ENCODE results near the gene THEMIS. TPM values are rescaled to one million over a fixed set of nuclear protein-coding genes. Genes with fewer than 3 reads are reported as not detected.

THEMIS gene
- total RNA-seq, 1 donor from 2014 or later, result not detected

GRCh38 chr6:127923135-127923534, 22.3 kb upstream of the THEMIS start:
- no peak for TF ChIP-seq CTCF (IDR thresholded peaks at IDR 0.05; ENCODE audit: insufficient read depth, low read length, severe bottlenecking)
- H3K4me3 ChIP-seq (ENCODE audit: low read depth, low read length), result no peak overlapping the region
- no peaks in the 10 kb centered on the region for H3K36me3 ChIP-seq (ENCODE audit: control insufficient read depth, insufficient read depth, low read length)
- DNase-seq (ENCODE audit: low read depth) (no peak), FAIRE-seq (no peak)
- H3K27me3 ChIP-seq (ENCODE audit: control insufficient read depth, insufficient read depth, low read length), result no peaks in the 10 kb centered on the region

- Histone ChIP-seq H3K4me3 (ENCODE audit: low read depth, low read length) (no peak overlapping the region), H3K36me3 (ENCODE audit: control insufficient read depth, insufficient read depth, low read length) (no peaks in the 10 kb centered on the region), H3K27me3 (ENCODE audit: control insufficient read depth, insufficient read depth, low read length) (no peaks in the 10 kb centered on the region)
- FAIRE-seq (no peak), DNase-seq (ENCODE audit: low read depth) (no peak)
- no peak for TF ChIP-seq CTCF (IDR thresholded peaks at IDR 0.05; ENCODE audit: insufficient read depth, low read length, severe bottlenecking)
Measured at GRCh38 chr6:127921982-127922381, 21.1 kb upstream of the THEMIS start.

GRCh38 chr6:127920804-127921203, 19.9 kb upstream of the THEMIS start:
- DNase-seq (ENCODE audit: low read depth), result no peak
- TF ChIP-seq CTCF (IDR thresholded peaks at IDR 0.05; ENCODE audit: insufficient read depth, low read length, severe bottlenecking), result no peak
- Histone ChIP-seq H3K36me3 (ENCODE audit: control insufficient read depth, insufficient read depth, low read length) (no peaks in the 10 kb centered on the region), H3K4me3 (ENCODE audit: low read depth, low read length) (no peak overlapping the region), H3K27me3 (ENCODE audit: control insufficient read depth, insufficient read depth, low read length) (no peaks in the 10 kb centered on the region)
- FAIRE-seq, result no peak

- no peaks in the 10 kb centered on the region for H3K27me3 ChIP-seq (ENCODE audit: control insufficient read depth, insufficient read depth, low read length)
- FAIRE-seq (no peak), DNase-seq (ENCODE audit: low read depth) (no peak)
- H3K4me3 ChIP-seq (ENCODE audit: low read depth, low read length), result no peak overlapping the region
- no peak for TF ChIP-seq CTCF (IDR thresholded peaks at IDR 0.05; ENCODE audit: insufficient read depth, low read length, severe bottlenecking)
- H3K36me3 ChIP-seq (ENCODE audit: control insufficient read depth, insufficient read depth, low read length), result no peaks in the 10 kb centered on the region
Measured at GRCh38 chr6:127918506-127919427, 17.9 kb upstream of the THEMIS start.

- no peak for TF ChIP-seq CTCF (IDR thresholded peaks at IDR 0.05; ENCODE audit: insufficient read depth, low read length, severe bottlenecking)
- Histone ChIP-seq H3K4me3 (ENCODE audit: low read depth, low read length) (no peak overlapping the region), H3K36me3 (ENCODE audit: control insufficient read depth, insufficient read depth, low read length) (no peaks in the 10 kb centered on the region), H3K27me3 (ENCODE audit: control insufficient read depth, insufficient read depth, low read length) (no peaks in the 10 kb centered on the region)
- DNase-seq (ENCODE audit: low read depth), result no peak
- no peak for FAIRE-seq
Measured at GRCh38 chr6:127917766-127918165, 16.9 kb upstream of the THEMIS start.

Data from bronchial epithelial cell (primary cell).